Esophagus muscularis mucosa (tissue), 4 donors: ENCODE measurements around the gene C1orf35. TPM values are rescaled to one million over a fixed set of nuclear protein-coding genes. Genes with fewer than 3 reads are reported as not detected.

Source experiments
- DNase-seq: peaks from one replicate; pipeline ENCODE4 v3.0.0-alpha.2; 2017; ENCODE audit errors: extremely low spot score
- H3K27ac ChIP-seq, 4 donors: fragments of 200-600 bp; sonication (generic); replicated peaks in 1 of 4; 1 replicate in 3 of 4; 2 replicates in 1 of 4; pipeline ENCODE4 v1.5.1; 2016 to 2019; ENCODE audit warnings: mild to moderate bottlenecking in 1 of 4
- H3K27me3 ChIP-seq, 4 donors: fragments of 200-600 bp; sonication (generic); one replicate each; pipeline versions ENCODE4 v1.5.1 to v1.6.0; 2016 to 2019
- H3K36me3 ChIP-seq, 4 donors: fragments of 200-600 bp; sonication (generic); one replicate each; pipeline ENCODE4 v1.5.1; 2016 to 2019
- H3K4me1 ChIP-seq, 4 donors: fragments of 200-600 bp; sonication (generic); one replicate each; pipeline ENCODE4 v1.5.1; 2016 to 2019
- H3K4me3 ChIP-seq, 4 donors: fragments of 200-600 bp; sonication (generic); 1 replicate in 2 of 4; 2 replicates in 2 of 4; pipeline ENCODE4 v1.5.1; 2016 to 2019; ENCODE audit warnings: mild to moderate bottlenecking in 4 of 4, moderate library complexity in 1 of 4
- H3K9me3 ChIP-seq, 4 donors: fragments of 200-600 bp; sonication (generic); 1 replicate in 3 of 4; 2 replicates in 1 of 4; pipeline ENCODE4 v1.5.1; 2016 to 2019
- CTCF ChIP-seq, 3 experiments: fragments of 200-600 bp in 2 of 3; fragments of 450-650 bp in 1 of 3; sonication (generic) in 2 of 3; IDR thresholded peaks; one replicate each; pipeline ENCODE4 v1.5.1; 2017 to 2019; ENCODE audit warnings: antibody characterized with exemption in 3 of 3, mild to moderate bottlenecking in 2 of 3, moderate library complexity in 1 of 3
- EP300 ChIP-seq: sonication (generic); formaldehyde crosslinking; IDR thresholded peaks from one replicate; pipeline ENCODE4 v1.6.1; 2017; ENCODE audit warnings: antibody characterized with exemption
- POLR2A ChIP-seq: fragments of 450-650 bp; IDR thresholded peaks from one replicate; pipeline ENCODE4 v1.6.1; 2017; ENCODE audit warnings: antibody characterized with exemption, moderate library complexity, mild to moderate bottlenecking, low read depth
- POLR2AphosphoS5 ChIP-seq, 2 donors: sonication (generic); formaldehyde crosslinking; IDR thresholded peaks; one replicate each; pipeline ENCODE4 v1.6.1; 2017; ENCODE audit warnings: antibody characterized with exemption in 2 of 2
- WGBS: methylation state at CpG from one replicate; pipeline ENCODE4 v1.1.5; 2018; 5-methylcytosine and 5-hydroxymethylcytosine counted together
- intact Hi-C: fragments of 100-400 bp; cut with DNase I; formaldehyde crosslinking; loops from one replicate; pipeline ENCODE4 v1.15.1; 2023
- total RNA-seq, 4 donors: library from RNA; depleted of rRNA; stranded (reverse); fragments of >200 nt; gene quantifications; one replicate each; pipeline versions ENCODE4 v1.1.0 to v1.2.1, GENCODE V29; 2016

Gene C1orf35
- total RNA-seq, 4 donors from 2014 or later, result 11.2 to 24.3 (median 11.9) TPM

DNA sequence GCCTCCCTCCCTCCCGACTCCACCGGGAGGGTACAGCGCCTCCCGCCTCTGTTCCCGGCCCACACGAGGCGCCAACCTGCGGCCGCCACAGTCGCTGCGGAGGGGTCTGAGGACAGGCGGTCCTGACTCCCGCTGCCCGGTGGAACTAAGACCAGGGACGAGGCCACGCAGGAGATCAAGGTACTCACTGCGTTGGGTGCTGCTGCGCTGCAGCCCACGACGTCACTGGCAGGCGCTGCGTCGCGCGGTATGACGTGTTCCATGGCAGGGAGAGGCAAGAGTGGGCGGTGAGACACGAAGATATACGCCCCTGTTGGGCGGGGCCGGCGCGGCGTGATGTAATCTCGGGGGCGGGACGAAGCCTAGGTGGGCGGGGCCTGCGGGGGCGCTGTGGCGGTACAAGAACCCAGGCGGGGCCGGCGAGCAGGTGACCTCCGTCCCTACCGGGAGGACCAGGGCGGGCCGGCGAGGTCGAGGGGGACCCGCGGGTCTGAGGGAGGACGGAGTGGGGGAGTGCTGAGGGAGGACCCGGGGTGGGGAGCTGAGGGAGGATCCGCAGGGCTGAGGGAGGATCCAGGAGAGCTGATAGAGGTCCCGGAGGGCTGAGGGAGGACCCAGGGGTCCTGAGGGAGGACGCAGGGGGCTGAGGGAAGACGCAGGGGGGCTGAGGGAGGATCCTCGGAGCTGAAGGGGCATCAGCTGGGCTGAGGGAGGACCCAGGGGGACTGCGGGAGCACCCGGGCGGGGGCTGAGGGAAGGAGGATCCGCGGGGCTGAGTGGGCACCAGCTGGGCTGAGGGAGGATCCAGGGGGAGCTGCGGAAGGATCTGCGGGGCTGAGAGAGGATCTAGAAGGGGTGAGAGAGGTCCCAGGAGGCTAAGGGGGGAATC is 6.2 kb upstream of the C1orf35 start, which contains the start of gene MRPL55:
Gene MRPL55, minus strand, starts transcription at position 227 of the 889 bp plus-strand sequence. CDS start 1,039 bp downstream, outside the sequence.
- under 1% methylated on average over 26 of the region's 66 CpGs for WGBS
- peaks cover 21 to 30% (median 28%) of the 10 kb centered on the region in 4 donors for H3K4me1 ChIP-seq

DNA sequence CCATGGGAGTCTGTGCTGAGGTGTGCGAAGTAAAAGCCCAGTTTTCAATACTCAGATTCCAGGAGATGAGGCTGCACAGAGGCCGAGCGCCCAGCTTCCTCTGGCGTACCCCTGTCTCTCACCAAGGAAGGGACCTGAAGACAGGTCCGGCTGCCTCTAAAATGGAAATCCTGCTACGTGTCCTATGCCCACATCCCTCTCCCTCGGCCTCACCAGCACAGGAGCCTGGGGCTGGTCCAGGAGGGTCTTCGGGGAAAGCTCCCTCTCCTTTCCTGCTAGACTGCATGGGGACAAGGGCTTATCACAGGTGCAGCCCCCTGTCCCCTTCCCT is 5.6 kb upstream of the C1orf35 start:
- Histone ChIP-seq H3K9me3 (no peaks in the 10 kb centered on the region), H3K36me3 (peaks cover 0 to 27% (median 25%) of the 10 kb centered on the region in 4 donors), H3K27ac (peak overlapping the region; percentile 90 to 97 (median 93)), H3K27me3 (no peaks in the 10 kb centered on the region), H3K4me3 (peak overlapping the region; percentile 75 to 98 (median 84)), H3K4me1 (peaks cover 25 to 36% (median 33%) of the 10 kb centered on the region in 4 donors)
- 0% methylated on average over 3 of the region's 8 CpGs for WGBS
- TF ChIP-seq POLR2AphosphoS5 (IDR thresholded peaks at IDR 0.05) (no peak), POLR2A (no peak), CTCF (IDR thresholded peaks at IDR 0.05) (no peak), EP300 (no peak)
- intact Hi-C loops, result no loop called here
- no peak for DNase-seq

More for the DNA sequence above, 6.2 kb upstream of the C1orf35 start, which contains the start of gene MRPL55:
- H3K4me3 ChIP-seq, result peak within 1 kb of the TSS; percentile 75 to 98 (median 84)
- H3K27ac ChIP-seq, result peak within 1 kb of the TSS; percentile 90 to 97 (median 93)
- no peaks in the 10 kb centered on the region for H3K27me3 ChIP-seq
- peaks cover 0 to 27% (median 25%) of the 10 kb centered on the region in 4 donors for H3K36me3 ChIP-seq
- intact Hi-C loops, result no loop called here
- TF ChIP-seq EP300 (no peak), POLR2AphosphoS5 (IDR thresholded peaks at IDR 0.05) (peak; percentile 100), POLR2A (peak; percentile 91), CTCF (IDR thresholded peaks at IDR 0.05) (peak in 1 of 3 experiments; percentile 36)
- peak; percentile 100 for DNase-seq
- no peaks in the 10 kb centered on the region for H3K9me3 ChIP-seq

GRCh38 chr1:228108055-228108690 is 5.0 kb upstream of the C1orf35 start:
- Histone ChIP-seq H3K9me3 (no peaks in the 10 kb centered on the region), H3K27ac (peak overlapping the region; percentile 90 to 97 (median 93)), H3K36me3 (peaks cover 0 to 27% (median 25%) of the 10 kb centered on the region in 4 donors), H3K27me3 (no peaks in the 10 kb centered on the region), H3K4me1 (peaks cover 28 to 39% (median 37%) of the 10 kb centered on the region in 4 donors), H3K4me3 (peak overlapping the region; percentile 75 to 98 (median 84))
- no peak for DNase-seq
- intact Hi-C loops, result no loop called here
- TF ChIP-seq CTCF (IDR thresholded peaks at IDR 0.05), result no peak
- no peak for TF ChIP-seq POLR2A
- no peak for TF ChIP-seq POLR2AphosphoS5 (IDR thresholded peaks at IDR 0.05)
- no peak for TF ChIP-seq EP300
- 78% methylated on average over 11 of the region's 11 CpGs for WGBS

- TF ChIP-seq CTCF (IDR thresholded peaks at IDR 0.05), result no peak
- TF ChIP-seq POLR2A, result no peak
- TF ChIP-seq POLR2AphosphoS5 (IDR thresholded peaks at IDR 0.05), result no peak
- TF ChIP-seq EP300, result no peak
- Histone ChIP-seq H3K36me3 (peaks cover 0 to 27% (median 25%) of the 10 kb centered on the region in 4 donors), H3K9me3 (no peaks in the 10 kb centered on the region), H3K4me3 (no peak overlapping the region), H3K27me3 (no peaks in the 10 kb centered on the region), H3K27ac (peak overlapping the region in 1 of 4 donors; percentile 94), H3K4me1 (peaks cover 28 to 40% (median 37%) of the 10 kb centered on the region in 4 donors)
- no peak for DNase-seq
- intact Hi-C loops, result no loop called here
- WGBS, result 90% methylated on average over 19 of the region's 19 CpGs
Observed at GRCh38 chr1:228107636-228108035, 4.5 kb upstream of the C1orf35 start.
